Measurements from ENCODE around the gene DGCR6L.
"Not testable (repeated sequence)": the region's sequence is repeated elsewhere in the genome, so short reads cannot be mapped to it uniquely, and the experiment has no call there.

DNA sequence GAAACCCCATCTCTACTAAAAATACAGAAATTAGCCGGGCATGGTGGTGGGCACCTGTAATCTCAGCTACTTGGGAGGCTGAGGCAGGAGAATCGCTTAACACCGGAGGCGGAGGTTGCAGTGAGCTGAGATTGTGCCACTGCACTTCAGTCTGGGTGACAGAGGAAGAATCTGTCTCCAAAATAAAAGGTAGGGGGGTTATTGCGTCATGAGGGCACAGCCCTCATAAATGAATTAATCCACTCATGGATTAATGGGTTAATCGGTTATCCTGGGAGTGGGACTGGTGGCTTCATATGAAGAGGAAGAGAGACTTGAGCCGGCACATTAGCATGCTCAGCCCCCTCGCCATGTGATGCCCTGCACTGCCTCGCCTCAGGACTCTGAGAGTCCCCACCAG, 49.0 kb upstream of the DGCR6L start:
- TF ChIP-seq, protein P1, sequence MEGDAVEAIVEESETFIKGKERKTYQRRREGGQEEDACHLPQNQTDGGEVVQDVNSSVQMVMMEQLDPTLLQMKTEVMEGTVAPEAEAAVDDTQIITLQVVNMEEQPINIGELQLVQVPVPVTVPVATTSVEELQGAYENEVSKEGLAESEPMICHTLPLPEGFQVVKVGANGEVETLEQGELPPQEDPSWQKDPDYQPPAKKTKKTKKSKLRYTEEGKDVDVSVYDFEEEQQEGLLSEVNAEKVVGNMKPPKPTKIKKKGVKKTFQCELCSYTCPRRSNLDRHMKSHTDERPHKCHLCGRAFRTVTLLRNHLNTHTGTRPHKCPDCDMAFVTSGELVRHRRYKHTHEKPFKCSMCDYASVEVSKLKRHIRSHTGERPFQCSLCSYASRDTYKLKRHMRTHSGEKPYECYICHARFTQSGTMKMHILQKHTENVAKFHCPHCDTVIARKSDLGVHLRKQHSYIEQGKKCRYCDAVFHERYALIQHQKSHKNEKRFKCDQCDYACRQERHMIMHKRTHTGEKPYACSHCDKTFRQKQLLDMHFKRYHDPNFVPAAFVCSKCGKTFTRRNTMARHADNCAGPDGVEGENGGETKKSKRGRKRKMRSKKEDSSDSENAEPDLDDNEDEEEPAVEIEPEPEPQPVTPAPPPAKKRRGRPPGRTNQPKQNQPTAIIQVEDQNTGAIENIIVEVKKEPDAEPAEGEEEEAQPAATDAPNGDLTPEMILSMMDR (IDR thresholded peaks at IDR 0.05), result not testable (repeated sequence)
- TF ChIP-seq POLR2A (IDR thresholded peaks at IDR 0.05), result not testable (repeated sequence)

All from lower leg skin (tissue), 3 donors.